Activated naive CD4-positive, alpha-beta T cell (primary cell): ENCODE measurements around the gene FMN1.
"Not testable (repeated sequence)": the region's sequence is repeated elsewhere in the genome, so short reads cannot be mapped to it uniquely, and the experiment has no call there.

Experiments used
- DNase-seq, 4 experiments: peaks; one replicate each; lab custom pipeline; 2025; lab: John Stamatoyannopoulos, UW

Gene FMN1

DNA sequence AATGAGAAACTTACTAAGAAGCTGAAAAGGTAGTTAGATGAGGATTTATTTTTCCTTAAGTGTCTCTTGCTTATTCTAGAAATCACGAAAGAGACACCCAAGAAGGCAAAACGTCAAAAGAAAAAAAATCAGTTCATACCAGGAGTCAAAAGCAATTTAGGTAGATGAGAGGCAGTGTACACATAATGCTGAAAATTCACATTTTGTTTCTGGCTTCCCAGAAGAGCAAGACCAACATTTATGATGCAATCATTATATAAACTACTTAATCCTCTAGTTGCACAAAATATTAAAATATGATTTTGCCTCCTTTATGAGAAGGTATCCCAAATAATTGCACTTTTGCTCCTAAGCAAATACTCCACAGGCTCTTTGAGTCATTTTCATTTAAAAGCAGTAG is 228.0 kb downstream of the FMN1 start:
- DNase-seq: no peak

DNA sequence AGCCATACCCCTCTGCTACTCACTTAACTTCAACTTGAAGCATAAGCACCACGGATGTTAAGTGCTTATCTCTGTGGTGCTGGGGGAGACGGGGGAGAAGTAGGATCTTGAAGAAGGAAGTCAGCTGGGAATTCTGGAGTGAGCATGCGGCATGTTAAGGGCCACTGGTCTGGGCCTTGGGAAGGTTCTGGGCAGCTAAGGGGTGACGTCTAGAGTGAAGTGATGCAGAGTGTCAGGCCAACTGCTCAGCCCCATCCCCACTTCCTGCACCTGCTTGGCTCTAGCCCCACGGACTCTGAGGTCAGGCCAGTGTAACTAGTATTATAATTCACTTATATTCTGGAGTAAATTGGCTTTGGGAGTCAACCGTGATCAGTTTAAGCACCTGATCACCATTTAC is 228.6 kb downstream of the FMN1 start:
- no peak for DNase-seq

DNA sequence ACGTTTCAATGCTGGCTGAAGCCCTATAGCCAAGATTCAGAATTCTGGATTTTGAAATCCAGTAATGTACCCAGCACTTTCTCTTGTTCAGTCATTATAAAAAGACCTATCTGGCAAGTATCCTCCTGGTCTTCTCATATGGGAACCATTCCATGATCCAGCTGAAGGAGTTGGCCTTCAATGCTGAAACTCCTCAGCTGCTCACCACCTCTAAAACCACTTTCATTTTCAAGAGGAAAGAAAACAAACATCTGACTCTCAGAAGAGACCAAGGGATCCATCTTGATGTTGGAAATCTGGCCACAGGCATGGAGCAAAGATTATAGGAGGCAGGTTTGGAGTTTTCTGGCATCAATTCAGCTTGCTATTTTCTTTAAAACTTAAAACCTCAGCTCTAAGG is 235.4 kb downstream of the FMN1 start:
- DNase-seq: no peak

DNA sequence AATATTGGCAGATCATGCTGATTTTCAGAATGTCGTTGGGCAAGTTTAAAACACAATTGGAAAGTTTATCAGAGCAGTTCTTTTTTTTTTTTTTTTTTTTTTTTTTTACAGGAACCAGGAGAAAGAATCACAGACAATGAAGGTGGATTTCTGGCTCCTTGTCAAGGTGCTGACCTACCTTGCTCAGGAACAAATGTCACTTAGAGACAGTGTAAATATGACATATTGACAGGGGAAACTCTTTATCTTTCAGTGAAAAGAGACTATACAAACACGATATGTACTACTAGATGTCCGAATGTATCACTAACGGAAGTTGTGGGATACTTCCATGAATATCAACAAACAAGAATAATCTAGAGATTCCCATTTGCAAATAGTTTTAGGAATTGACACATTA is 237.3 kb downstream of the FMN1 start:
- no peak for DNase-seq

DNA sequence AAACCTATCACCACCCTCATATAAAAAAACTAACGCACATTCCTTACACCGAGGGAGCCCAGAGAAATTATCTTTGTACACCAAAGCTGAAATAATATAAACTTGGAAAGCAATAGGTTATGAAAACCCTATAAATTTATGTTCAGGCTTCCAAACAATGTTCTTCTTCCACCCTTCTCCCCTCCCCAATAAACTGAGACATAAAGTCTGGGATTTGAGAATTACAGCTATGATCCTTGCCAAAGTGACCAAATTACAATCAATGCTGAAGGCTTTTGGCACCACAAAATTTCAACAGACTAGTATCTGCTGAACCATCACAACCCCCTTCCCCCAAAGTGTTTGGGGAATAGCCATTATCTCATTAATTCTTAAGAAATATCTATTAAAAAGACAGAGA is 237.8 kb downstream of the FMN1 start:
- no peak for DNase-seq

DNA sequence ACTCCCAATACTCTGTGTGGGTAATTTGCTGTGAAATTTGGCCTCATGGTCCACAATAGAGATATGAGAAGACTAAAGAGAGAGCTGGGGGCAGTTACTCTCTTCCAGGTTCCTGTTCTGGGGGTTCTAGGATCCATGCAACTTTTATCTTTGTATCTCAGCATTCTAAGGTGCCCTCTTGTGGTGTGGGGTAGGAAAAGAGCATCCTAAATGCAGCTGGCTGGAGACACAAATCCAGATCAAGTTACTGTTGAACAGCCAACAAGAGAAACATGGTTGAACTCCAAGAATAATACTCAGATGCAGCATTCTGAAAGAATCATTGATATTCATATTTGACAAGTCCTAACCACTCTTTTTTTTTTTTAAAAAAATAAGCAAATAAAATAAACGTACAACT is 238.5 kb downstream of the FMN1 start:
- no peak for DNase-seq

DNA sequence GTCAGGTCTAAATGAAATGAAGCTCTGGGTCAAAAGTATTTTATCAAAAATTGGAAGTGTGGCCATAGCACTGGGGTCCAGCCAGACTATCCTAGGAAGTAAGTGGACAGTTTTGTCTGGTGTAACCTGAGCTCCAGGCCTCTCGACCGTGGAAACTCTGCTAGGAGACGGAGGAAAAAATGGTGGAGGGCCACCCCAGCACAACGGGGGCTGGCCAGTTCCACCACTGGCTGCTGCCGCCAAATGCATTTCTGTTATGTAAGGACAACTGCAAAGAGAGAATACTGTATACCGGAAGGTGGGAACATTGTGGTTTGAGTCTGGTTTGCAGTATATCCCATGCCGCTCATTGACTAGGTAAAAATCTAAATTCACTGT is 241.0 kb downstream of the FMN1 start:
- DNase-seq: no peak

DNA sequence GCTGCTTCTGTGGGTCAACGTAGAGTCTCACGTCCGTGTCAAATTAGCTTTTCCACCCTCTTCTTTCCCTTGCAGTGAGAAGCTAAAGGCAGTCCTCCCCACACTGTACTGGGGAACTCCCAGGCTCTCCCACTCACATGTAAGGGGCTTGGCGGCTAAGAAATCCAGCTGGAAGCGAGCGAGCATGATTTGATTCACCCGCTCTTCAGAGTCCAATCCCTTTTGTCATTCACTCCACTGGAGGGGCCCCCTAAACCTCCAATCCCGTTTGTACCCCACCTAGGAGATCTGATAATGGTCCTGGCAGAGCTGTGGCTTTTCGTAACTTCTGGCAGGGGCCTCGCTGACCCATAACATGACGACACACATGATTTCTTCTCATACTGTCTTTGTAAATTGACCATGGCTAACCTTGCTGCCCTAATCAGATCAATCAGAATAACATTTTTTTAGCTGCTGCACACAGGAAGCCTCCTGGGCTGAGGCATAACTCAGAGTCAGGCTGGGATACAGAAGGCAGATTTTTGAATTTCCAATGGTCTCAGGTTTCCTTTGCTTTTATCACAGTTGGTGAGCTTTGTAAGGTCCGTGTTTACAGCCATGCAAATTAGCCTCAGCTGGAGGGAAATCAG is 241.5 kb downstream of the FMN1 start:
- no peak for DNase-seq

DNA sequence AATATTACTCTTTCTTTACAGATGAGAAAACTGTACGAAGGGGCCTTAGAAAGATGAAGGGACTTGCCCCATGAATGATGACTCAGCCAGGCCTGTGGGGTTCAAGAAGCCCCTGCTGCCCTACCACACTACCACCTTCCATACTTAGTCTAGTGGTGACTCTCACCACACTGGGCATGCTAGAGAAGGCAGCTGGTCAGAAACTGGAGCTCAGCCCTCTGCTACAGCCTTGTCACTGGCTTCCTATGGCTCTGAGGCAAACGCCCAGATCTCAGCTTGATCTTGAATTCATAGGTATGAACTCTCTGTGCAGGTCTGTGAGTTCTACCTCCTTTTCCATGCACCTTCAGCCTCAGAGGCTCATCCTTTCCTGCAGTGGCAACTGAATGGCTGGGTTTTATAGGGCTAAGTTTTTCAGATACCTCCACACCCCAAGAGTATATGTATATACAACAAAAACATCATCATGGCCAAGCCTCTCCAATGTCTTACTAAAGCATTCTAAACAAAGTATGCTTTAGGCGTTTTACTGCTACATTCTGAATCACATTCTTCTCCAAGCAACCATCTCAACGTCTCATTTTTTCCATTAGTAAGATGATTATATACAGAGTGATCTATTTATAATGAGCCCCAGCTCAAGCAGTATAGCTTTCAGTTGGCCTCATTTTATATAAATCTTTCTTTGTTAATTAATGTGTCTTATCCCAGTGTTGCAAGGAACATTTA is 242.6 kb downstream of the FMN1 start:
- DNase-seq: no peak

DNA sequence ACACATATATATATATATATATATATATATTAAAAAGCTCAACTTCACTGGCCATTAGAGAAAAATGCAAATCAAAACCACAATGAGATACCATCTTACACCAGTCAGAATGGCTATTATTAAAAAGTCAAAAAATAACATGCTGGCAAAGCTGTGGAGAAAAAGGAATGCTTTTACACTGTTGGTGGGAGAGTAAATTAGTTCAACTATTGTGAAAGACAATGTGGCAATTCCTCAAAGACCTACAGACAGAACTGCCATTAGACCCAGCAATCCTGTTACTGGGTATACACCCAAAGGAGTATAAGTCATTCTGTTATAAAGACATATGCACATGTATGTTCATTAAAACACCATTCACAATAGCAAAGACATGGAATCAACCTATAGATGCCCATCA is 244.5 kb downstream of the FMN1 start:
- not testable (repeated sequence) for DNase-seq

DNA sequence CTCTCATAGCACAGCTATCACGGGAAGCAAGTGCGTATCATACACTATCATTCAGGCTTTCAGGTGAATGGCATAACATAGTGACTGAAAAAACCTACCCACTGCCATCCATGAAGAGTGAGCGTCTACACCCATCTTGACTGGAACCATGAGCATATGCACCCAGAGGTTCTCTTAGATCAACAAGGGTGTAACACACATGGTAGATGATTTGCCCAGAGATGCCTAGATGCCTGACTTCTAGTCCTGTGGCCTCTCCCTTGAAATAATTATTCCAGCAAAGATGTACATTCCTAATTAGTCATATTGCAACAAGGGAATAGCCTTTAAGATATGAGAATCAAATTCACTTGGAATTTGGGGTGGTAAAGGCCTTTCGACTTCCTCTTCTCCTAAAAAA is 248.3 kb downstream of the FMN1 start:
- no peak for DNase-seq

DNA sequence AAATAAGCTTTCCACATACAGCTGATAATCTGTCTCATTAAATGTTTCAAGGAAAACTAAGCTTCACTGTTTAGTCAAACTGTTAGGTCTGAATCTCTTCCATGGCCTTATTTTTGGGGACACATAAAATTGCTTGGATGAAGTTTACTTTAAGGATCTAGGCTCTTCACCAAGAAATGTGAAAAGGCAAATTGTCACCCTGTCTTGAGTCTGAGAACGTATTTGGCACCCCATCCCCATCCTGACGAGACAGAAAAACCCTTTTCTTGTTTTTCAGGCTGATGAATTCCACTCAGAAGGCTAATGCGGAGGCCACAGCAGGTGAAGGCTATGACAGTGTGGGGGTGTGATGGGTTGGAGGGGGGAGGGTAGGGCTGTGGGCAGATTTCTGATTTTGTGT is 250.1 kb downstream of the FMN1 start:
- DNase-seq: no peak

DNA sequence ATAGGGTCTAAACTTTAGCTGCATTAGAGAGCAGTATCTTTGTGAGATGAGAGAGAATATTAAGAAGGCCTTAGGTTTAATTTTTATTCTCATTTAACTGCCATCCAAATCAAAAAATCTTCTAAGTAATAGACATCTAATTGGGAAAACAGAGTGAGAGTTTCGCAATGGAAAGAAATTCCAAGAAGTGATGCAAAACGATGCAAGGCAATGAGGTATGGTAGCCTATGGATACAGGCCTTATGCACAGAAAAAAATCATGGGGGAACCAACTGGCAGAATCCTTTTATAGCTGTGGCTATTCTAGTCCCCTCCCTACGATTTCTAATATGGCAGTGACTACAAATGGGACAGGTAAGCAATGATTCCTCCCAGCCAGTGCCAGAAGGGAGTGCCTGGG is 250.8 kb downstream of the FMN1 start:
- no peak for DNase-seq

DNA sequence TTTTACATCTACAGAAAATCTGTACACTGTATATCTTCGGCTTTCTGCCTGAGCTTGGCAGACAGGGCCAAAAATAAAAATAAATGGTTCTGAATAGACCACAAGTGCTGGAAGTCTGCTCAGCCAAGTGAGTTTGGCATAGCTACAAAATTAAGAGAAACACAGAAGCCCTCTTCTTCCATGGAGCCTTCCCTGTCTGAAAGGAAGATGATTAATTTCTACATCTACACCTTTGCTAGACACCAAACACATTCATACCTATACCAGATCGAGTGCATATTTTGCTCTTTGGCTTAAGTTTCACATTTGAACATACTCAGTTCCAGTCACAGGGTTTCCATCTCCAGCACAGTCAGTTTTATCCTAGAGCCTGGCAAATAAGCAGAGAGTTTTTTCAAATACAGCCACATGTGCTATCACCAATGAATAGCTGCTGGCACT is 252.1 kb downstream of the FMN1 start:
- DNase-seq: no peak

DNA sequence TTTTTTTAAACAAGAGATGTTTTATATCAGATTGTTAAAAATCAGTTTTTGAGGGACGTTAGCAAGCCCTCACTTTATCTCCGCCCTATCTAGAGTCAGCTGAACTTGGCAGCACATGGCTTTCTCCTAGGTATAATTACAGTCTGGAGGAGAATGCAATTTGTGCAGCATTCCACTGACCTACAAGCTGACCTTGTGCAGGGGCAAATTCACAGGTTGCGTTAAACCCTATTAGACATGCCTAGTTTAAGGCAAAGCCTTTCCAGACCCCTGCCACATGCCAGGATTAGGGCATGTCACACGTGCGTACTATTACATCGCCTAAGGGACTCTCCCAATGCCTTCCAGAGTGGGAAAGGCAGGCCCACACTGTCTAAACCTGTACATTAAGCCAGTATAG is 252.7 kb downstream of the FMN1 start:
- DNase-seq: no peak

DNA sequence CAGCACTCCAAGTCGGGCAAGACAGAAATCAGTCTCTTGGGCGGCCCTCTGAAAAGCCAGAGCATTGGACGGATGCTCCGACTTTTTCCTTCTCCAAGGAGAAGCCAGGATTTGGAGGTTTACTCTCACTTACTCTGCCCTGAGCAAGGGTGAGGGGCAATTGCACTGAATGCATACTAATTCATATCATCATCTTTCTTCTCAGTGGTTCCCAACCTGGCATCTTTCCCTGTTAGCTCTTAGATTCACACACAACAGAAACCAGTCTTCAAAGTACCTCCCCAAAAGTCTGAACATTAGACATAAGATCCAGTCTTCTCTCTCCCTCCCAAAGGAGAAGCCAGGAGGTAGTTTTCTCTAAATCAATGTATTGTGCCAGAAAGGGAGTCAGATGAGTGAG is 257.5 kb downstream of the FMN1 start:
- no peak for DNase-seq

DNA sequence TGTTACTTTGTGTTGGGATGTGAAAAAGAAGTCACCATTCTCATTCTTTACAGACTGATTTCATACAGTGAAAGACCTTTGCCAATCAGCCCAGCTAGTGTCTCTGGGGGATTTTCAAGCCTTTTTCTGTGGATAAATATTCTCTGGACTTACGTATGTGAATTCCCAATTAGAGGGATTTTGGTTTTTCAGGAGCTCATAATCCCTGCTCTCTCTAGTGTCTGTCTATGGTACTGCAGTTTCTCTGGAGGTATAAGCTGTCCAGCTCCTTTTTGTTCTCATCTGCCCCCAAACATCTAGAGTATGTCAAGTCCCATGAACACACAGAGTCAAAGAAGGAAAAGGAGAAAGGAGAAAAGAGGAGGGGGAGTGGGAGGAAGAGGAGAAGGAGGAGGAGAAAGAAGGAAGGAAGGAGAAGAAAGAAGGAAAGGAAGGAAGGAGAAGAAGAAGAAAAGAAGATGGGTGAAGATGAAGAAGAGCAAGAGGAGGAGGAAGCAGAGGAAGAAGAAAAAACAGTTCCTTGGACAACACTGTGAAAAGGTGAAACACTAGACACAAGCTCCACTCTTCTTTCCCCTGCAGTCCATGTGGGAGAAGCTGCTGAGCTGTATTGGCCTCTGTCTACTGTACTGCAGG is 258.1 kb downstream of the FMN1 start:
- no peak for DNase-seq

DNA sequence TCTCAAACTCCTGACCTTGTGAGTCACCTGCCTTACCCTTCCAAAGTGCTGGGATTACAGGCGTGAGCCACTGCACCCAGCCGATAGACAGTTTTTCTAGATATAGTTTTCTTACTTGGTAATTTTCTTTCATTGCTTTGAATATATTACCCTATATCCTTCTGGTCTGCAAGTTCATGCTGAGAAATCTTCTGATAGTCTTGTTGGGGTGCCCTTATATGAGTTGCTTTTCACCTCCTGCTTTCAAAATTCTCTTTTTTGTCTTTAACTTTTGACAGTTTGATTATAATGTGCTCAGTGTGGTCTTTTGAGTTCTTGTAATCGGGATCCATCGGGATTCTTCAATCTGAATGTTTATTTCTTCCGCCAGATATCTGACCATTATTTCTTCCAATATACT is 259.4 kb downstream of the FMN1 start:
- DNase-seq: no peak

DNA sequence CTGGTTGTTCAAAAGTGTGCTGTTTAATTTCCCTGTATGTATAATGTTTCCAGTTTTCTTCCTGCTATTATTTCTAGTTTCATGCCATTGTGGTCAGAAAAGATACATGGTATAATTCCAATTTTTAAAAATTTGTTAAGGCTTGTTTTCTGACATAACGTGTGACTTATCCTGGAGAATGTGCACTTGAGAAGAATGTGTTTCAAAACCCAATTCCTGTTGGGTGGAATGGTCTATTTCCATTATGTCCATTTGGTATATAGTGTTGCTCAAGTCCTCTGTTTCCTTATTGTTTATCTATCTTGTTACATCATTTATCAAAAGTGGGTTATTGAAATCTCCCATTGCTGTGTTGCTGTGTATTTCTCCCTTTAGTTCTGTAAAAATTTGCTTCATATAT is 261.3 kb downstream of the FMN1 start:
- no peak for DNase-seq

DNA sequence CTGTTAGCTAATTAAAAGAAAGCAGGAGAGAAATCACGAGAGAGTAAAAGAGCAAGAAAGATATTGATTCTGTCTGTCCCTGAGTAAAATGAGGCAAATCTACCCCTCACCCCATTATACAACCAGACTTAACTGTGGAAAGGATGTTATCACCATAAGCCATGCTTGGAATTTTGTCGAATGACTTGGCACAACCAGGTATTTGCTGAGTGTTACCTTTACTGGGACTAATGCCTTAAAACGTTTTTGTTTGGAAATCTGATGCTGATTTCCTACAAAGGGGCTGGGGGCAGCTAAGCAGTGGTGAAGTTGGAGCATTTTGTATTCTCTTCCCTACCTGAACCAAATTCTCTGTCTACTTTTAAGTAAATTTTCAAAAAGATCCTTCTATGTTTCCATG is 265.6 kb downstream of the FMN1 start:
- DNase-seq: no peak

DNA sequence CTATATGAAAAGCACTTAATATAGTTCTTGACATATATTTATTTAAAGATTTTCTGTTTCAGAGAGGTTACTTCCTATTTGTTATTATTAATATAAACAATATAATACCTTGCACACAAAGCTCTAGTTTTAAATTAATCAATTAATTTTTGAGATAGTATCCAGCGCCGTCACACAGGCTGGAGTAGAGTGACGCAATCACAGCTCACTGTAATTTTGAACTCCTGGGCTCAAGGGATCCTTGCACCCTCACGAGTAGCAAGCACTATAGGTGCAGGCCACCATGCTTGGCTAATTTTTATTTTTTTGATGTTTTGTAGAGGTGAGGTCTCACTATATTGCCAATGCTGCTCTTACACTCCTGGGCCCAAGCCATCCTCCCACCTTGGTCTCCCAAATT is 267.4 kb downstream of the FMN1 start:
- DNase-seq: no peak

DNA sequence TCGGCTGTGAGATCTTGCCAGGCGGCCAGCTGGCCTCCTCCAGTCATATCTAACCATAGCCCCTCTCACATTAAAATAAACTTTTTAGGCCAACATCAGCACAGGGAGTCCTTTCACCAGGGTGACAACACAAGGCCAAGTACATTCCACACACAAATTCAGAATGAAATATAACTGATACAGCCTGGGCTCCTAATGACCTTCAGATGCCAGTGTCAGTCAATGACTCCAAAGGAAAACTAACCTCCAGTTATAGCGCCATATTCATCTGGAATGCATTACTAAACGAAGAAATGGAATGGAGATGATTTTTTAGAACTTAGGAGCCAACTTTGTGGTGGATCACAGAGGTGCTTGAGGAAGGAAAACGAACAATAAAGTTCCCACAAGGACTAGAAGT is 271.3 kb downstream of the FMN1 start:
- no peak for DNase-seq

DNA sequence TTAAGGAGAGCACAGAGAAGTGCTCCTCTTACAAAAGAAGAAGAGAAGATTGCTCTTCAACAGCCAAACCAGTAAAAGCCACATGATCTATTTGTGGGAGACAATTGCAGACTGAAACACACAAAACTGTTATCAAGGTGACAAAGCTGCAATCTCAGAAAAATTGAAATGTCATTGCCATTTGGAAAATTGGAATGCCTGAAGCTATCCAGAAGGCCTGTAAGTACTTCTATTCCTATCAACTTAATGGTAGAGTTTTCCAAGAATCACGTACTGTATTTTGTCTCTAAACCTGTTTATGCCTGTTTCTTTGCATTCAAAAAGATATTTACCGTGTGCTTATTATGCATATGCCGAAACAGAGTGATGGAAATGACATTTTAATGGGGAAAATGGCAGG is 272.0 kb downstream of the FMN1 start:
- no peak for DNase-seq
